ENCODE measurements around the gene LDLRAD4.

LDLRAD4 gene

GRCh38 chr18:13565228-13565627 is 346.7 kb downstream of the LDLRAD4 start:
- H3K9me3 ChIP-seq (ENCODE audit: control insufficient read depth in 5 of 5, low read length in 5 of 5), result no peaks in the 10 kb centered on the region
- no peak overlapping the region for H3K9ac ChIP-seq (ENCODE audit: low read length in 5 of 5)
- no peak overlapping the region for H3K27ac ChIP-seq (ENCODE audit: low read depth, low read length)
- peaks cover 0 to 54% (median 33%) of the 10 kb centered on the region in 5 donors for H3K4me1 ChIP-seq (ENCODE audit: control insufficient read depth in 5 of 5, insufficient read depth in 5 of 5, low read length in 5 of 5)
- no peak overlapping the region for H3K4me3 ChIP-seq (ENCODE audit: low read depth in 1 of 5, low read length in 5 of 5)
- no peaks in the 10 kb centered on the region for H3K27me3 ChIP-seq (ENCODE audit: control insufficient read depth in 5 of 5, insufficient read depth in 4 of 5, low read length in 5 of 5)
- no peaks in the 10 kb centered on the region for H3K36me3 ChIP-seq (ENCODE audit: control insufficient read depth in 5 of 5, insufficient read depth in 5 of 5, low read length in 5 of 5)

GRCh38 chr18:13566941-13567746 is 348.6 kb downstream of the LDLRAD4 start:
- Histone ChIP-seq H3K27ac (ENCODE audit: low read depth, low read length) (peak overlapping the region; percentile 33), H3K9ac (ENCODE audit: low read length in 5 of 5) (peak overlapping the region in 2 of 5 donors; percentile 40 to 53), H3K4me1 (ENCODE audit: control insufficient read depth in 5 of 5, insufficient read depth in 5 of 5, low read length in 5 of 5) (peaks cover 0 to 54% (median 33%) of the 10 kb centered on the region in 5 donors), H3K27me3 (ENCODE audit: control insufficient read depth in 5 of 5, insufficient read depth in 4 of 5, low read length in 5 of 5) (no peaks in the 10 kb centered on the region), H3K36me3 (ENCODE audit: control insufficient read depth in 5 of 5, insufficient read depth in 5 of 5, low read length in 5 of 5) (no peaks in the 10 kb centered on the region), H3K9me3 (ENCODE audit: control insufficient read depth in 5 of 5, low read length in 5 of 5) (no peaks in the 10 kb centered on the region), H3K4me3 (ENCODE audit: low read depth in 1 of 5, low read length in 5 of 5) (no peak overlapping the region)

DNA sequence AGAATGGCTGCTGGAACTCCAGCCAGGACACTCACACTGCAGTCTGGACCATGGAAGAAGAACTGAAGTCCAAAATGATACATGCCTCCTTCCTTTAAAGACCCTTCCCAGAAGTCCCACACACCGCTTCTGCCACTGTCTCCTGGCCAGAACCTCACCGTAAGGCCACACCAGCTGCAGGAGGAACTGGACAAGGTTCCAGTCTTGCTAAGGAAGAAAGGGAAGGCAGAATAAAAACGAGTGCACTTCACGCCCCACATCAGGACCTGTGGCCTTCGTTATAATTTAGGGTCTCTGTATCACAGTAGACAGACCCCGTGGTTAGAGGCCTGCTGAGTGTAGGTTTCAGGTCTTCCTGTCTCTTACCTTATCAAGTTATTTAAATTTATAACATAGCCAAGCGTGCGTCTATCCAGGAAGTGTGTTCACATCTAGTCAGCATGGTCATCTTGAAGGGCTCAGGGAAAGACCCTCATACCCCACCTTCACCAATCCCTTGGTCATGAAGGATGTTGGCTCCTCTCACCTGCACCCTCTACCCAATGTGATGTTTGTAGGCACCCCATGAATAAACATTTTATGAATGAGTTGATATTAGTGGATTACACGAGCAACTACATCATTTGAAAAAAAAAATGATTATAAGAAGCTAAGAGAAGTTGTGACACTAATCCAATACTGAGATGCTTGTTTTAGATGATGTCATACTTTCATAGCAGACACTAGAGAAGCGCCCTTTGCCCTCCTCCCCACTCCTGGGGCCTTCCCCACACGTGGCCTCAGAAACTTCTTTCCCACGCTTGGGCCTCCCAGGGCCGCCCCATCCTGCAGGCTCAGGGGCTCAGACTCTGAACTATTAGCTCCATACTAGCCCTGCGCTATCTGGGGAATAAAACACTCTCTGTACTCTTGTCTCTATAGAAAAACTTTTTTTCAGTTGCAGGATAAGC is 350.2 kb downstream of the LDLRAD4 start:
- Histone ChIP-seq H3K27me3 (ENCODE audit: control insufficient read depth in 5 of 5, insufficient read depth in 4 of 5, low read length in 5 of 5) (no peaks in the 10 kb centered on the region), H3K27ac (ENCODE audit: low read depth, low read length) (no peak overlapping the region), H3K4me3 (ENCODE audit: low read depth in 1 of 5, low read length in 5 of 5) (no peak overlapping the region), H3K36me3 (ENCODE audit: control insufficient read depth in 5 of 5, insufficient read depth in 5 of 5, low read length in 5 of 5) (no peaks in the 10 kb centered on the region), H3K9me3 (ENCODE audit: control insufficient read depth in 5 of 5, low read length in 5 of 5) (no peaks in the 10 kb centered on the region), H3K4me1 (ENCODE audit: control insufficient read depth in 5 of 5, insufficient read depth in 5 of 5, low read length in 5 of 5) (peaks cover 0 to 39% (median 30%) of the 10 kb centered on the region in 5 donors), H3K9ac (ENCODE audit: low read length in 5 of 5) (no peak overlapping the region)

DNA sequence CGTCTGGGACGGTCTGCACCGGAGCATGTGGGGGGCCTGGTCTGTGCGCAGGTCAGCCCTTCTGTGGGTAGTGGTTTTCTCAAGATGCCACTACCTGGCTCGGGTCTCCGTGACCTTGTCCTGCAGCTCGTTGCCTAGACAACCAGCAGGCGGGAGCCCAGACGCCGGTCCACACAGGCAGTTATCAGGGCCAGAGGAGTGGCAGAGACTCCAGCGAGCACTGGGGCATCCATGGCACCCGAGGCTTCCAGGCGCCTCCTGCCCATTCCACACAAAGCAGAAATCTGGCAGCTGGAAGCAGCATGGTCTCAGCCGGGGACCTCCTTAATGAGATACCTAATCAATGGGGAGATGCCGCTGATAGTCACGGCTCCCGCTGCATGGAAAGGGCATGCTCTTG is 351.7 kb downstream of the LDLRAD4 start:
- Histone ChIP-seq H3K36me3 (ENCODE audit: control insufficient read depth in 5 of 5, insufficient read depth in 5 of 5, low read length in 5 of 5) (no peaks in the 10 kb centered on the region), H3K4me3 (ENCODE audit: low read depth in 1 of 5, low read length in 5 of 5) (no peak overlapping the region), H3K27me3 (ENCODE audit: control insufficient read depth in 5 of 5, insufficient read depth in 4 of 5, low read length in 5 of 5) (no peaks in the 10 kb centered on the region), H3K4me1 (ENCODE audit: control insufficient read depth in 5 of 5, insufficient read depth in 5 of 5, low read length in 5 of 5) (peaks cover 0 to 29% (median 18%) of the 10 kb centered on the region in 5 donors), H3K9ac (ENCODE audit: low read length in 5 of 5) (no peak overlapping the region), H3K9me3 (ENCODE audit: control insufficient read depth in 5 of 5, low read length in 5 of 5) (no peaks in the 10 kb centered on the region), H3K27ac (ENCODE audit: low read depth, low read length) (no peak overlapping the region)

GRCh38 chr18:13570856-13571495 is 352.4 kb downstream of the LDLRAD4 start:
- no peak overlapping the region for H3K27ac ChIP-seq (ENCODE audit: low read depth, low read length)
- H3K27me3 ChIP-seq (ENCODE audit: control insufficient read depth in 5 of 5, insufficient read depth in 4 of 5, low read length in 5 of 5), result no peaks in the 10 kb centered on the region
- H3K4me1 ChIP-seq (ENCODE audit: control insufficient read depth in 5 of 5, insufficient read depth in 5 of 5, low read length in 5 of 5), result peaks cover 0 to 26% (median 15%) of the 10 kb centered on the region in 5 donors
- H3K36me3 ChIP-seq (ENCODE audit: control insufficient read depth in 5 of 5, insufficient read depth in 5 of 5, low read length in 5 of 5), result no peaks in the 10 kb centered on the region
- no peaks in the 10 kb centered on the region for H3K9me3 ChIP-seq (ENCODE audit: control insufficient read depth in 5 of 5, low read length in 5 of 5)
- H3K4me3 ChIP-seq (ENCODE audit: low read depth in 1 of 5, low read length in 5 of 5), result no peak overlapping the region
- H3K9ac ChIP-seq (ENCODE audit: low read length in 5 of 5), result no peak overlapping the region

GRCh38 chr18:13572148-13572547 is 353.6 kb downstream of the LDLRAD4 start:
- H3K27me3 ChIP-seq (ENCODE audit: control insufficient read depth in 5 of 5, insufficient read depth in 4 of 5, low read length in 5 of 5), result no peaks in the 10 kb centered on the region
- H3K27ac ChIP-seq (ENCODE audit: low read depth, low read length), result no peak overlapping the region
- H3K9ac ChIP-seq (ENCODE audit: low read length in 5 of 5), result no peak overlapping the region

GRCh38 chr18:13572721-13573120 is 354.2 kb downstream of the LDLRAD4 start:
- Histone ChIP-seq H3K9me3 (ENCODE audit: control insufficient read depth in 5 of 5, low read length in 5 of 5) (no peaks in the 10 kb centered on the region), H3K27me3 (ENCODE audit: control insufficient read depth in 5 of 5, insufficient read depth in 4 of 5, low read length in 5 of 5) (no peaks in the 10 kb centered on the region), H3K27ac (ENCODE audit: low read depth, low read length) (no peak overlapping the region), H3K36me3 (ENCODE audit: control insufficient read depth in 5 of 5, insufficient read depth in 5 of 5, low read length in 5 of 5) (no peaks in the 10 kb centered on the region), H3K4me1 (ENCODE audit: control insufficient read depth in 5 of 5, insufficient read depth in 5 of 5, low read length in 5 of 5) (peaks cover 0 to 24% (median 16%) of the 10 kb centered on the region in 5 donors), H3K4me3 (ENCODE audit: low read depth in 1 of 5, low read length in 5 of 5) (no peak overlapping the region), H3K9ac (ENCODE audit: low read length in 5 of 5) (no peak overlapping the region)

More at GRCh38 chr18:13572148-13572547, 353.6 kb downstream of the LDLRAD4 start:
- H3K36me3 ChIP-seq (ENCODE audit: control insufficient read depth in 5 of 5, insufficient read depth in 5 of 5, low read length in 5 of 5), result no peaks in the 10 kb centered on the region
- peaks cover 0 to 24% (median 19%) of the 10 kb centered on the region in 5 donors for H3K4me1 ChIP-seq (ENCODE audit: control insufficient read depth in 5 of 5, insufficient read depth in 5 of 5, low read length in 5 of 5)
- H3K4me3 ChIP-seq (ENCODE audit: low read depth in 1 of 5, low read length in 5 of 5), result no peak overlapping the region
- no peaks in the 10 kb centered on the region for H3K9me3 ChIP-seq (ENCODE audit: control insufficient read depth in 5 of 5, low read length in 5 of 5)

DNA sequence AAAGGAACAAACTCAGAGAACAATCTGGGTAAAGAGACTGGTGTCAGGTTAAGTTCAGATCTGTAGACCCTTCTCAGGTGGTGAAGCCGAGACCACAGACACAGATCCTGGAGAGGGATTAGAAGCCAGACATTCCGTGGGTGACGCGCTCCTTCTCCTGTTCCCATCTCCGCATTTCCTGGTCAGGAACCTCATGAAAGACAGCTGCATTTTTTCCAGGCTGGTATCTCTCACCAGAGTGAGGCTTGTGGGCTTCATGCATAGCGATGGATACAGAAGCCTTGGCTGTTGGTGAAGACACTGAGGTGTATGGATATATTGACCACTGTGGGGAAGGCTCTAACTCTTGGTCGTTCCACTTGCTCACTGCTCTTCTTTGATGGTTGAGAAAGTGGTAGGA is 355.2 kb downstream of the LDLRAD4 start:
- Histone ChIP-seq H3K9me3 (ENCODE audit: control insufficient read depth in 5 of 5, low read length in 5 of 5) (no peaks in the 10 kb centered on the region), H3K27me3 (ENCODE audit: control insufficient read depth in 5 of 5, insufficient read depth in 4 of 5, low read length in 5 of 5) (no peaks in the 10 kb centered on the region), H3K27ac (ENCODE audit: low read depth, low read length) (no peak overlapping the region), H3K4me3 (ENCODE audit: low read depth in 1 of 5, low read length in 5 of 5) (no peak overlapping the region), H3K4me1 (ENCODE audit: control insufficient read depth in 5 of 5, insufficient read depth in 5 of 5, low read length in 5 of 5) (peaks cover 0 to 16% (median 13%) of the 10 kb centered on the region in 5 donors), H3K9ac (ENCODE audit: low read length in 5 of 5) (no peak overlapping the region), H3K36me3 (ENCODE audit: control insufficient read depth in 5 of 5, insufficient read depth in 5 of 5, low read length in 5 of 5) (no peaks in the 10 kb centered on the region)

DNA sequence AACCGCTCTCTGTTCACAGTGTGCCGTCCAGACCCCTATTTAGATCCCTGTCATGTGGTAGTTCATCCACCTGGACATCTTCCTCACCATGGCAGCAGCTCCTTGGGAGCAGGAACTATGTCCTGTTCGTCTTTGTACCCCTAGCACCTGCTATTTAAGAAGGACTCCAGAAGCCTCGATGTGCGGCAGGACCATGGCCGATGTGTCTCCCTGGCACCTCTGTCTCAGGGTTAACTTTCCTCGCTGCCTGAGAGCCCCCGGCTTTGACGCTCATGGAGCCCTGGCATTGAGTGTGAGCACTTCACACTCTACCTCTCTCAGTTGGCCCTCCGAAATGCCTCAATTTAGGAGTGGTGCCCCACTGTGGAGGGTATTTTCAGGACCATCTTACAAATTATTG is 355.8 kb downstream of the LDLRAD4 start:
- H3K9ac ChIP-seq (ENCODE audit: low read length in 5 of 5), result no peak overlapping the region
- H3K9me3 ChIP-seq (ENCODE audit: control insufficient read depth in 5 of 5, low read length in 5 of 5), result no peaks in the 10 kb centered on the region
- H3K36me3 ChIP-seq (ENCODE audit: control insufficient read depth in 5 of 5, insufficient read depth in 5 of 5, low read length in 5 of 5), result no peaks in the 10 kb centered on the region
- no peaks in the 10 kb centered on the region for H3K27me3 ChIP-seq (ENCODE audit: control insufficient read depth in 5 of 5, insufficient read depth in 4 of 5, low read length in 5 of 5)
- no peak overlapping the region for H3K27ac ChIP-seq (ENCODE audit: low read depth, low read length)
- no peak overlapping the region for H3K4me3 ChIP-seq (ENCODE audit: low read depth in 1 of 5, low read length in 5 of 5)
- H3K4me1 ChIP-seq (ENCODE audit: control insufficient read depth in 5 of 5, insufficient read depth in 5 of 5, low read length in 5 of 5), result peaks cover 0 to 15% (median 8%) of the 10 kb centered on the region in 5 donors
